H1 (cell line): ENCODE data around the gene MYL6B. TPM values are rescaled to one million over a fixed set of nuclear protein-coding genes. Genes with fewer than 3 reads are reported as not detected.

Source experiments
- BCL11A ChIP-seq, 2 experiments: IDR thresholded peaks; one replicate each; pipeline ENCODE4 v1.6.1; 2011; ENCODE audit warnings: low read depth in 2 of 2, low read length in 2 of 2, mild to moderate bottlenecking in 2 of 2
- BRCA1 ChIP-seq: IDR thresholded peaks from 2 replicates; pipeline ENCODE4 v1.6.1; 2012; ENCODE audit warnings: low read depth, low read length, improper control_type of control experiment
- CBX5 ChIP-seq: fragments of 300-800, 300-1000 bp; sonication (generic); IDR thresholded peaks from 2 replicates; pipeline ENCODE4 v1.7.1; 2016; ENCODE audit warnings: antibody characterized with exemption, low read length, low read depth
- SP2 ChIP-seq: IDR thresholded peaks from 2 replicates; pipeline ENCODE4 v1.6.1; 2012; ENCODE audit warnings: mild to moderate bottlenecking, low read length, inconsistent platforms
- polyA plus RNA-seq, 7 experiments: library from polyadenylated mRNA; depleted of rRNA in 3 of 7; stranded (reverse) in 5 of 7; unstranded in 2 of 7; fragments of >200 nt in 5 of 7; fragments of 200-250 nt in 2 of 7; gene quantifications; 1 replicate in 5 of 7; 2 replicates in 1 of 7; 4 replicates in 1 of 7; pipeline versions ENCODE4 v1.2.1 to v1.2.3, GENCODE V29; 2011 to 2013; ENCODE audit warnings: missing spikeins in 2 of 7, mixed read lengths in 2 of 7
- total RNA-seq: library from RNA; stranded (reverse); fragmentation: NEBNext Ultra II Directional; extraction: Animal tissue kit (Norgen Biotek cat#: 25700); gene quantifications from 2 replicates; pipeline ENCODE4 v1.2.1, GENCODE V29; 2021

Gene MYL6B
- total and polyA plus RNA-seq, 2 of the 8 experiments (the other 6 are each of a cell fraction or from before 2014, with no cell fraction given), result 163 to 202 TPM

DNA sequence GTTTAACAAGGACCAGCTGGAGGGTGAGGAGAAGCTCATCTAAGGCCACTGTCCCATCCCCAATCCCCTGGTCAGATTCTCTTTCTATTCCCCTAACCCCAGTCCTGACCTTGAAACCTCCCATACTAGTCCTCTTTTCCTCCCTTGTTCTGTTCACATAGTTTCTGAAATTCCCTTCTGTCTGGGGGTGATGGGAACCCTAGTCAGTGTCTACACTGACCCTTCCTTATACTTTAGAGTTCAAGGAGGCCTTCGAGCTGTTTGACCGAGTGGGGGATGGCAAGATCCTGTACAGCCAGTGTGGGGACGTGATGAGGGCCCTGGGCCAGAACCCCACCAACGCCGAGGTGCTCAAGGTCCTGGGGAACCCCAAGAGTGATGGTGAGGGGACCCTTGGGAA lies 2.4 kb downstream of the MYL6B start (continued):
- TF ChIP-seq BRCA1 (no peak), CBX5 (no peak), SP2 (no peak), BCL11A (IDR thresholded peaks at IDR 0.05; ENCODE audit: low read depth in 2 of 2, low read length in 2 of 2) (no peak)
